Measurements from ENCODE around the gene C1QTNF5. TPM values are rescaled to one million over a fixed set of nuclear protein-coding genes. Genes with fewer than 3 reads are reported as not detected.
A peak's percentile ranks its signal among the peaks of the same experiment; 100 is the strongest.

Gene C1QTNF5
- total and polyA plus RNA-seq, 4 donors = 1.9 to 6.4 (median 3.3) TPM

DNA sequence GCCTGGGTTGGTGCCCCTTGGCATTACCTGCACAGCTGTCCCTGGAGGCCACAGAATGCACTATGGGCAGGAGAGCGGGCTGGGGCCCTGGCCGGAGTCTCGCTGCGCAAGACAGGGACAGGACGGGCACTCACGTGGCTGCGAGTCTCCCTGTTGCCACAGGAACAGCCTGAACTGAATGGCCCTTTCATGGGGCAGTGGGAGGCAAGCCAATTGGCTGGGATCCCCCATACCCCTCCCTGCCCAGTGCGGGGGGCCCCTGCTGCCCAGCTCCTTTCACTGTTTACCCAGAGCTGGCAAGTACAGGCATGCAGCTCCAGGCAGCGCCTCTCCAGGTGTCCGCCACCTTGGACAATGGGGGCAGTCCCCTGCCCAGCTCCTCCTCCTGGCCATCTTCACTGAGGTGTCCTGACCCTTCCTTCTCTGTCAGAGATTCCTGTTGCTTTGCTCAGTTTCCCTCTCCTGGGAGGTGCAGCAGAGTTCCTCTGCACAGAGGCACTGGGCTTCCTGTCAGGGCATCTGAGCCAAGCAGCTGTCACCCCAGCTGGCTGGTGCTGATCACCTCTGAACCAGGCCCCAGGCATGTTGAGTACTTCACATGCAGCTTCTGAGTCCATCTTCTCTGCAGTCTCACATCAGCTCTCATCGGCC lies 35.6 kb upstream of the C1QTNF5 start:
- Histone ChIP-seq H3K4me1 (ENCODE audit: control insufficient read depth in 4 of 4, insufficient read depth in 4 of 4, low read length in 3 of 4) (peaks cover 14 to 45% (median 28%) of the 10 kb centered on the region in 4 donors), H3K27ac (ENCODE audit: low read depth in 1 of 2, low read length in 2 of 2) (peak overlapping the region in 1 of 2 donors; percentile 51), H3K27me3 (ENCODE audit: control insufficient read depth in 4 of 4, insufficient read depth in 4 of 4, low read length in 3 of 4) (no peaks in the 10 kb centered on the region), H3K9me3 (ENCODE audit: control insufficient read depth in 4 of 4, low read length in 3 of 4) (no peaks in the 10 kb centered on the region), H3K9ac (ENCODE audit: low read depth in 1 of 2, low read length in 2 of 2) (no peak overlapping the region), H3K36me3 (ENCODE audit: control insufficient read depth in 4 of 4, insufficient read depth in 3 of 4, low read depth in 1 of 4, low read length in 3 of 4) (no peaks in the 10 kb centered on the region), H3K4me3 (ENCODE audit: low read depth in 1 of 3, low read length in 3 of 3) (no peak overlapping the region)
- DNase-seq (ENCODE audit: low spot score) = no peak
- WGBS = 36% methylated on average over 11 of the region's 11 CpGs
- peak; percentile 3 to 13 for TF ChIP-seq RXRA (IDR thresholded peaks at IDR 0.05)
- TF ChIP-seq SP1 (IDR thresholded peaks at IDR 0.05) = peak; percentile 13
- TF ChIP-seq, protein P1, sequence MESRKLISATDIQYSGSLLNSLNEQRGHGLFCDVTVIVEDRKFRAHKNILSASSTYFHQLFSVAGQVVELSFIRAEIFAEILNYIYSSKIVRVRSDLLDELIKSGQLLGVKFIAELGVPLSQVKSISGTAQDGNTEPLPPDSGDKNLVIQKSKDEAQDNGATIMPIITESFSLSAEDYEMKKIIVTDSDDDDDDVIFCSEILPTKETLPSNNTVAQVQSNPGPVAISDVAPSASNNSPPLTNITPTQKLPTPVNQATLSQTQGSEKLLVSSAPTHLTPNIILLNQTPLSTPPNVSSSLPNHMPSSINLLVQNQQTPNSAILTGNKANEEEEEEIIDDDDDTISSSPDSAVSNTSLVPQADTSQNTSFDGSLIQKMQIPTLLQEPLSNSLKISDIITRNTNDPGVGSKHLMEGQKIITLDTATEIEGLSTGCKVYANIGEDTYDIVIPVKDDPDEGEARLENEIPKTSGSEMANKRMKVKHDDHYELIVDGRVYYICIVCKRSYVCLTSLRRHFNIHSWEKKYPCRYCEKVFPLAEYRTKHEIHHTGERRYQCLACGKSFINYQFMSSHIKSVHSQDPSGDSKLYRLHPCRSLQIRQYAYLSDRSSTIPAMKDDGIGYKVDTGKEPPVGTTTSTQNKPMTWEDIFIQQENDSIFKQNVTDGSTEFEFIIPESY (IDR thresholded peaks at IDR 0.05) = no peak

DNA sequence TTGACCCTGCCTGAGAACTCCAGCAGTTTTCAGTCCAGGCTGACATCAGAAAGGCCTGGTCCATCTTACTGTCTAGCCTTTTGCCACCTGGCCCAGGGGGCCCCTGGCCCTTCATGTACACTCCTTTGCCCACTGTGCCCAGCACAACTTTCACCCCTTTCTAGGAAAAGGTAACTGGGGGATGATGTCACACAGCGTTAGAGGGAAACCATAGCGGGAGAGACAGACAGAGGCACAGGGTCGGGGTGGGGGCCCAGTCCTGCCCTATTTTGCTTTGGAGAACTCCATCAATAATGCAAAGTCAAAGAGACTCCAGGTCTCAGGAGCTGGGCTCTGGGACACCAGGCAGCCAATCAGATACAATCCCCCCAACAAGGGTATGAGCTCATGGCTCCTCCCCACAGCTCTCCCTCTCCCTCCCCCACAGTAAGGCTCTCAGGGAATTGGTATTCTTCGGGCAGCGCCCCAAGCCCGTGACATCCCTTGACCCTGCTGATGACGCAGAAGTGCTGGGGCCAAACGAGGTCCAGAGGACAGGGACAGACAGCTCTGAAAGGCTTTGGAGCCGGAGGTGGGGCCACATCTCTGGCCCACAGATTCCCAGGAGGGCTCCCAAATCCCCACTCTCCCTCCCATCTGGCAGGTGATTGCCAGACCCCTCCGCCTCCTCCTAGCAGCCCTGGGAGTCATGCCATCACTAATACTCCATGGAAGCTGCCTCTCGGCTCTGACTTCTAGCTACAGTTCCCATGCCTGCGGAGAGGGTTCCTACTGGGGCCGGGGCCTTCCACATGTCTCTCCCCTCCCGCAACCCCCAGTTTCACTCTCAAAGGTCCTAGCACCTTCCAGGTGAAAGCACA lies 34.9 kb upstream of the C1QTNF5 start:
- peaks cover 16 to 47% (median 33%) of the 10 kb centered on the region in 4 donors for H3K4me1 ChIP-seq (ENCODE audit: control insufficient read depth in 4 of 4, insufficient read depth in 4 of 4, low read length in 3 of 4)
- 52% methylated on average over 14 of the region's 14 CpGs for WGBS

DNA sequence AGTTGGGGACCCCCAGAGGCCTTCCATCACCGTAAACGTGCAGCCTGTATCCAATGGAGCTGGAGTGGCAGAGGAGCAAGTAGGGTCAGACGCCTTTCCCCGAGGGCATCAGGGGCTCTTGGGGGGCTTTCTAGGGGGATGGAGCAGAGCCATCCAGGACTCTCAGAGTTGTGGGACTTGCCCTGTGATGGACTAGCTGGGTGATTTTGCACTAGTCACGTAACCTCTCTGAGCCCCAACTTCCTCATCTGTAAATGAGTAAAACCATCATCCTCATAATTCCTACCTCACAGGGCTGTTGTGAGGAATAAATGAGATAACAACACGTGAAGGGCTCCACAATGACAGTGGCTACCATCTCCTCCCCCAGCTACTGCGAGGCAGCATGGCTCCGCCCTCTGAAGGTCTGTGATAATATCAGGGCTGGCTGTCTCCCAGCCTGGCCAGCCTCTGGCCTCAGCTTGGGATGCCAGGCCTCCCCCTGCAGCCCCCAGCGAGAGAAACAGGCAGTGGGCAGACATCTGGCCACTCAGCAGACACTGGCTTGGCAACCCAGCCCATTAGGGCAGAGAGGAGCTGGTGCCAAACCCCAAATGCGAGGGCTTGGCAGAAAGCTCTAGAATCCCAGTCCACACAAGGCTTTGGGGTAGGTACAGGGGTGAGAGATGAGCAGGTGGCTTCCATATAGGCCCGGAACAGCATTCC lies 34.1 kb upstream of the C1QTNF5 start:
- 47% methylated on average over 11 of the region's 11 CpGs for WGBS
- Histone ChIP-seq H3K27me3 (ENCODE audit: control insufficient read depth in 4 of 4, insufficient read depth in 4 of 4, low read length in 3 of 4) (no peaks in the 10 kb centered on the region), H3K9me3 (ENCODE audit: control insufficient read depth in 4 of 4, low read length in 3 of 4) (no peaks in the 10 kb centered on the region), H3K27ac (ENCODE audit: low read depth in 1 of 2, low read length in 2 of 2) (peak overlapping the region; percentile 4 to 16), H3K4me1 (ENCODE audit: control insufficient read depth in 4 of 4, insufficient read depth in 4 of 4, low read length in 3 of 4) (peaks cover 14 to 53% (median 37%) of the 10 kb centered on the region in 4 donors), H3K4me3 (ENCODE audit: low read depth in 1 of 3, low read length in 3 of 3) (no peak overlapping the region), H3K36me3 (ENCODE audit: control insufficient read depth in 4 of 4, insufficient read depth in 3 of 4, low read depth in 1 of 4, low read length in 3 of 4) (no peaks in the 10 kb centered on the region), H3K9ac (ENCODE audit: low read depth in 1 of 2, low read length in 2 of 2) (no peak overlapping the region)
- TF ChIP-seq, protein P2, sequence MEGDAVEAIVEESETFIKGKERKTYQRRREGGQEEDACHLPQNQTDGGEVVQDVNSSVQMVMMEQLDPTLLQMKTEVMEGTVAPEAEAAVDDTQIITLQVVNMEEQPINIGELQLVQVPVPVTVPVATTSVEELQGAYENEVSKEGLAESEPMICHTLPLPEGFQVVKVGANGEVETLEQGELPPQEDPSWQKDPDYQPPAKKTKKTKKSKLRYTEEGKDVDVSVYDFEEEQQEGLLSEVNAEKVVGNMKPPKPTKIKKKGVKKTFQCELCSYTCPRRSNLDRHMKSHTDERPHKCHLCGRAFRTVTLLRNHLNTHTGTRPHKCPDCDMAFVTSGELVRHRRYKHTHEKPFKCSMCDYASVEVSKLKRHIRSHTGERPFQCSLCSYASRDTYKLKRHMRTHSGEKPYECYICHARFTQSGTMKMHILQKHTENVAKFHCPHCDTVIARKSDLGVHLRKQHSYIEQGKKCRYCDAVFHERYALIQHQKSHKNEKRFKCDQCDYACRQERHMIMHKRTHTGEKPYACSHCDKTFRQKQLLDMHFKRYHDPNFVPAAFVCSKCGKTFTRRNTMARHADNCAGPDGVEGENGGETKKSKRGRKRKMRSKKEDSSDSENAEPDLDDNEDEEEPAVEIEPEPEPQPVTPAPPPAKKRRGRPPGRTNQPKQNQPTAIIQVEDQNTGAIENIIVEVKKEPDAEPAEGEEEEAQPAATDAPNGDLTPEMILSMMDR (IDR thresholded peaks at IDR 0.05; ENCODE audit: low read depth, low read length, missing input control) = no peak
- TF ChIP-seq SP1 (IDR thresholded peaks at IDR 0.05) = no peak
- TF ChIP-seq NR2F2 (IDR thresholded peaks at IDR 0.05) = no peak
- TF ChIP-seq, protein P3, sequence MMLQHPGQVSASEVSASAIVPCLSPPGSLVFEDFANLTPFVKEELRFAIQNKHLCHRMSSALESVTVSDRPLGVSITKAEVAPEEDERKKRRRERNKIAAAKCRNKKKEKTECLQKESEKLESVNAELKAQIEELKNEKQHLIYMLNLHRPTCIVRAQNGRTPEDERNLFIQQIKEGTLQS (IDR thresholded peaks at IDR 0.05) = no peak
- no peak for TF ChIP-seq RAD21 (IDR thresholded peaks at IDR 0.05)
- TF ChIP-seq YY1 (IDR thresholded peaks at IDR 0.05) = no peak
- TF ChIP-seq, protein P1 (IDR thresholded peaks at IDR 0.05) = no peak
- TF ChIP-seq GABPA (IDR thresholded peaks at IDR 0.05 in 1 of 2, conservative IDR thresholded peaks at IDR 0.05 in 1 of 2) = no peak
- no peak for TF ChIP-seq HNF4A (conservative IDR thresholded peaks at IDR 0.05)
- no peak for TF ChIP-seq HNF4G (IDR thresholded peaks at IDR 0.05)
- no peak for TF ChIP-seq EGR1 (IDR thresholded peaks at IDR 0.05; ENCODE audit: low read depth in 2 of 2)
- no peak for TF ChIP-seq TAF1 (conservative IDR thresholded peaks at IDR 0.05)
- DNase-seq (ENCODE audit: low spot score) = no peak

More for the DNA sequence above, 34.9 kb upstream of the C1QTNF5 start:
- H3K27ac ChIP-seq (ENCODE audit: low read depth in 1 of 2, low read length in 2 of 2) = peak overlapping the region; percentile 4 to 51
- no peak overlapping the region for H3K9ac ChIP-seq (ENCODE audit: low read depth in 1 of 2, low read length in 2 of 2)
- no peak overlapping the region for H3K4me3 ChIP-seq (ENCODE audit: low read depth in 1 of 3, low read length in 3 of 3)
- no peak for DNase-seq (ENCODE audit: low spot score)
- no peaks in the 10 kb centered on the region for H3K36me3 ChIP-seq (ENCODE audit: control insufficient read depth in 4 of 4, insufficient read depth in 3 of 4, low read depth in 1 of 4, low read length in 3 of 4)
- H3K9me3 ChIP-seq (ENCODE audit: control insufficient read depth in 4 of 4, low read length in 3 of 4) = no peaks in the 10 kb centered on the region
- TF ChIP-seq RXRA (IDR thresholded peaks at IDR 0.05) (peak; percentile 23 to 38), NR2F2 (IDR thresholded peaks at IDR 0.05) (peak; percentile 79), JUND (IDR thresholded peaks at IDR 0.05) (no peak)
- no peaks in the 10 kb centered on the region for H3K27me3 ChIP-seq (ENCODE audit: control insufficient read depth in 4 of 4, insufficient read depth in 4 of 4, low read length in 3 of 4)
